ENCODE results near the gene RMI1. TPM values are rescaled to one million over a fixed set of nuclear protein-coding genes. Genes with fewer than 3 reads are reported as not detected.

RMI1 gene
- total and polyA plus RNA-seq, 2 donors (not counting 3 experiments of a cell fraction or from before 2014, with no cell fraction given) = 1.1 to 11.5 TPM

GRCh38 chr9:83960991-83961390 is 19.6 kb upstream of the RMI1 start:
- H3K27ac ChIP-seq (ENCODE audit: insufficient read depth, low read depth, low read length) = no peak overlapping the region
- H3K36me3 ChIP-seq (ENCODE audit: control insufficient read depth in 2 of 2, extremely low read depth in 1 of 2, insufficient read depth in 2 of 2, low read length in 2 of 2) = no peaks in the 10 kb centered on the region
- no TSS peak for BruUV-seq (replicated peaks)
- H3K9me3 ChIP-seq (replicated peaks; ENCODE audit: control insufficient read depth, insufficient read depth, low read length) = no peaks in the 10 kb centered on the region
- H3K9me1 ChIP-seq (replicated peaks; ENCODE audit: control insufficient read depth, extremely low read depth, insufficient read depth, low read length) = no peaks in the 10 kb centered on the region
- no peak for FAIRE-seq
- no peaks in the 10 kb centered on the region for H3K27me3 ChIP-seq (ENCODE audit: control insufficient read depth in 2 of 2, insufficient read depth in 2 of 2, low read length in 2 of 2)
- no peak overlapping the region for H3K4me3 ChIP-seq (replicated peaks in 1 of 3; ENCODE audit: insufficient read depth in 1 of 3, low read depth in 1 of 3, low read length in 3 of 3)
- TF ChIP-seq MYC (IDR thresholded peaks at IDR 0.05; ENCODE audit: low read depth, low read length) (no peak), POLR2A (IDR thresholded peaks at IDR 0.05; ENCODE audit: low read depth, low read length) (no peak), POLR2AphosphoS5 (IDR thresholded peaks at IDR 0.05; ENCODE audit: insufficient read depth, low read depth, low read length) (no peak), FOS (IDR thresholded peaks at IDR 0.05; ENCODE audit: borderline replicate concordance, insufficient read depth, low read length) (no peak), EZH2 (IDR thresholded peaks at IDR 0.05; ENCODE audit: borderline replicate concordance, low read depth, low read length, severe bottlenecking) (no peak), JUN (IDR thresholded peaks at IDR 0.05; ENCODE audit: borderline replicate concordance, insufficient read depth, insufficient read length, low read depth) (no peak), CTCF (IDR thresholded peaks at IDR 0.05; ENCODE audit: extremely low read depth in 1 of 2, insufficient read depth in 1 of 2, low read depth in 1 of 2, low read length in 2 of 2) (no peak), GATA2 (IDR thresholded peaks at IDR 0.05; ENCODE audit: insufficient read depth, insufficient read length, low read depth, low read length) (no peak), MAX (IDR thresholded peaks at IDR 0.05; ENCODE audit: insufficient read depth, insufficient read length) (no peak)
- H3K9ac ChIP-seq (replicated peaks; ENCODE audit: extremely low read depth, insufficient read depth, low read length) = no peak overlapping the region
- no peaks in the 10 kb centered on the region for H3K79me2 ChIP-seq (ENCODE audit: control insufficient read depth, insufficient read depth, low read length)
- DNase-seq (ENCODE audit: low read depth, low spot score) = no peak
- dilution Hi-C loops (cut with MboI; ENCODE audit: extremely low pct_ligation_motif_present, low sequenced_read_pairs) (no loop called here), intact Hi-C loops (cut with micrococcal nuclease) (no loop called here)
- no peaks in the 10 kb centered on the region for H4K20me1 ChIP-seq (replicated peaks; ENCODE audit: control insufficient read depth, extremely low read depth, insufficient read depth, low read length)
- no peak overlapping the region for H3K4me2 ChIP-seq (ENCODE audit: insufficient read depth, low read length)
- H2AFZ ChIP-seq (ENCODE audit: low read depth, low read length) = no peak overlapping the region
- ChIA-PET POLR2A (interaction anchor here (1.1 kb wide), 1 partner anchor 19 kb away, joined by 3 read pairs; the partner anchor contains the start of gene HNRNPK), CTCF (interaction anchor here (1.0 to 4.8 kb wide), 3 partner anchors 10 to 300 kb away, joined by 4 to 26 read pairs (median 5); no protein-coding TSS in a partner anchor)
- peaks cover 6% of the 10 kb centered on the region for H3K4me1 ChIP-seq (ENCODE audit: control insufficient read depth, extremely low read depth, insufficient read depth, low read length)

All from endothelial cell of umbilical vein (primary cell).